SK-N-SH treated with all-trans-retinoic acid at 6 μM for 48 hours (cell line): Measurements from ENCODE around the gene CRYGC.

Experiments used
- ATAC-seq: fragments of 200-7000 bp; cut with Tn5 transposase; 3 replicates; pipeline ENCODE4 v1.9.1; 2020; ENCODE audit warnings: mild to moderate bottlenecking, moderate library complexity
- ARNTL ChIP-seq: fragments of 450-650 bp; formaldehyde crosslinking; IDR thresholded peaks from 2 replicates; pipeline ENCODE4 v1.5.0; 2020; ENCODE audit warnings: low read depth, mild to moderate bottlenecking, moderate library complexity, borderline replicate concordance
- BACH2 ChIP-seq: fragments of 250-450 bp; sonication (Bioruptor Pico); IDR thresholded peaks from 2 replicates; pipeline ENCODE4 v1.9.0; 2021; ENCODE audit warnings: mild to moderate bottlenecking, borderline replicate concordance
- CREB5 ChIP-seq: fragments of 250-450 bp; sonication (Bioruptor Pico); IDR thresholded peaks from 2 replicates; pipeline ENCODE4 v1.5.1; 2020; ENCODE audit warnings: low read depth, mild to moderate bottlenecking, moderate library complexity
- CSDC2 ChIP-seq: fragments of 250-450 bp; sonication (Bioruptor Pico); IDR thresholded peaks from 2 replicates; pipeline ENCODE4 v1.5.0; 2020; ENCODE audit warnings: mild to moderate bottlenecking, moderate library complexity
- CSRNP3 ChIP-seq: fragments of 250-450 bp; sonication (Bioruptor Pico); IDR thresholded peaks from 2 replicates; pipeline ENCODE4 v1.5.1; 2021; ENCODE audit warnings: mild to moderate bottlenecking, moderate library complexity
- GLIS3 ChIP-seq: fragments of 250-450 bp; sonication (Bioruptor Pico); IDR thresholded peaks from 2 replicates; pipeline ENCODE4 v1.5.0; 2020; ENCODE audit warnings: mild to moderate bottlenecking, moderate library complexity
- ISL1 ChIP-seq: fragments of 250-450 bp; sonication (Bioruptor Pico); IDR thresholded peaks from 2 replicates; pipeline ENCODE4 v2.1.2; 2022; ENCODE audit warnings: mild to moderate bottlenecking, moderate library complexity
- OSR1 ChIP-seq: fragments of 250-450 bp; sonication (Bioruptor Pico); IDR thresholded peaks from 2 replicates; pipeline ENCODE4 v1.8.0; 2022; ENCODE audit warnings: moderate library complexity, mild to moderate bottlenecking, inconsistent platforms
- PATZ1 ChIP-seq: fragments of 250-450 bp; sonication (Bioruptor Pico); IDR thresholded peaks from 2 replicates; pipeline ENCODE4 v1.8.0; 2020; ENCODE audit warnings: mild to moderate bottlenecking, moderate library complexity, borderline replicate concordance
- POU6F1 ChIP-seq: fragments of 250-450 bp; sonication (Bioruptor Pico); IDR thresholded peaks from 2 replicates; pipeline ENCODE4 v1.8.0; 2021; ENCODE audit warnings: low read depth, mild to moderate bottlenecking, moderate library complexity, borderline replicate concordance
- PPARA ChIP-seq: fragments of 250-450 bp; sonication (Bioruptor Pico); IDR thresholded peaks from 2 replicates; pipeline ENCODE4 v1.5.0; 2020; ENCODE audit warnings: mild to moderate bottlenecking, borderline replicate concordance
- SNAI2 ChIP-seq: fragments of 250-450 bp; sonication (Bioruptor Pico); IDR thresholded peaks from 2 replicates; pipeline ENCODE4 v1.5.0; 2020; ENCODE audit warnings: mild to moderate bottlenecking, moderate library complexity
- TCF4 ChIP-seq: fragments of 250-450 bp; sonication (Bioruptor Pico); IDR thresholded peaks from 2 replicates; pipeline ENCODE4 v1.8.0; 2021; ENCODE audit warnings: mild to moderate bottlenecking, moderate library complexity, borderline replicate concordance
- TOX ChIP-seq: fragments of 250-450 bp; sonication (Bioruptor Pico); IDR thresholded peaks from 2 replicates; pipeline ENCODE4 v1.8.0; 2021; ENCODE audit warnings: mild to moderate bottlenecking, moderate library complexity, borderline replicate concordance
- TSHZ2 ChIP-seq: fragments of 250-450 bp; sonication (Bioruptor Pico); IDR thresholded peaks from 2 replicates; pipeline ENCODE4 v1.5.0; 2020; ENCODE audit warnings: mild to moderate bottlenecking, moderate library complexity
- ZFP3 ChIP-seq: fragments of 250-450 bp; sonication (Bioruptor Pico); IDR thresholded peaks from 2 replicates; pipeline ENCODE4 v1.5.0; 2020; ENCODE audit warnings: mild to moderate bottlenecking, moderate library complexity
- ZFP30 ChIP-seq: fragments of 450-650 bp; formaldehyde crosslinking; IDR thresholded peaks from 2 replicates; pipeline ENCODE4 v1.5.0; 2022; ENCODE audit warnings: mild to moderate bottlenecking, moderate library complexity
- ZNF565 ChIP-seq: fragments of 450-650 bp; formaldehyde crosslinking; conservative IDR thresholded peaks from 2 replicates; pipeline ENCODE4 v1.5.0; 2020; ENCODE audit warnings: low read depth, mild to moderate bottlenecking, moderate library complexity
- ZNF70 ChIP-seq: fragments of 450-650 bp; formaldehyde crosslinking; IDR thresholded peaks from 2 replicates; pipeline ENCODE4 v1.5.0; 2020; ENCODE audit warnings: mild to moderate bottlenecking, moderate library complexity
- ZNF8 ChIP-seq: fragments of 450-650 bp; formaldehyde crosslinking; IDR thresholded peaks from 2 replicates; pipeline ENCODE4 v1.5.0; 2020; ENCODE audit warnings: mild to moderate bottlenecking, moderate library complexity

The CRYGC gene

GRCh38 chr2:208153156-208153555 lies 23.5 kb upstream of the CRYGC start:
- TF ChIP-seq POU6F1 (CRISPR knock-in tag) (no peak), OSR1 (no peak), ZNF8 (CRISPR knock-in tag) (no peak), ZFP30 (CRISPR knock-in tag) (no peak)
- ATAC-seq: no peak

- TF ChIP-seq BACH2 (CRISPR knock-in tag): no peak
- no peak for TF ChIP-seq TOX
- no peak for ATAC-seq
These were observed 21.3 kb upstream of the CRYGC start for GRCh38 chr2:208150956-208151355.

- no peak for ATAC-seq
- TF ChIP-seq TCF4 (CRISPR knock-in tag) (no peak), SNAI2 (no peak), POU6F1 (CRISPR knock-in tag) (no peak), PATZ1 (no peak), ZNF8 (CRISPR knock-in tag) (no peak), CSRNP3 (no peak), TOX (no peak), GLIS3 (CRISPR knock-in tag) (no peak), PPARA (no peak), ARNTL (no peak), ISL1 (no peak), TSHZ2 (CRISPR knock-in tag) (no peak), CREB5 (CRISPR knock-in tag) (no peak), ZNF70 (CRISPR knock-in tag) (no peak), ZFP30 (CRISPR knock-in tag) (no peak), CSDC2 (CRISPR knock-in tag) (no peak)
These were observed 20.5 kb upstream of the CRYGC start for GRCh38 chr2:208150094-208150493.

DNA sequence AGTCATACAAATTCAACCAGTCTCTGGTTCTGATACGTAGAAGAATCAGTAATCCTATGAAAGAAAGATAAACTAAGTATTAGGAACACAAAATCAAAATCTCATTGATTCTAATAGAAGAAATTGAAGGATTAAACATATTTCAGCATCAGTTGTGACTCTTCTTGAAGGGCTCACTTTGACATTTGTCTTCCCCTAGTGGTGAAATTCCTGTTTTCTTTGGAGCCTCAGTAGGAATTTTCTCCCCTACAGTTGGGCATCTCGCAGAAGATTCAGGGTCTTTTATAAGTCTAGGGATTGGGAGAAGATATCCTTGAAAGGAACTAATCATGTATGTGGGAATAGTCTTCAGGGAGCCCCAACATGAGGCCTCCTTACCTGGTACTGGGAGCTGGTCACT lies 19.2 kb upstream of the CRYGC start:
- no peak for ATAC-seq

More for the DNA sequence above, 19.2 kb upstream of the CRYGC start:
- TF ChIP-seq ISL1: no peak
- no peak for TF ChIP-seq CSDC2 (CRISPR knock-in tag)
- TF ChIP-seq ZFP3 (CRISPR knock-in tag): no peak
- no peak for TF ChIP-seq PPARA
- TF ChIP-seq TSHZ2 (CRISPR knock-in tag): no peak
- TF ChIP-seq ZNF70 (CRISPR knock-in tag): no peak
- TF ChIP-seq PATZ1: no peak
- no peak for TF ChIP-seq ZNF565
- no peak for TF ChIP-seq BACH2 (CRISPR knock-in tag)
- TF ChIP-seq, all 23 proteins: peak for 0
